Left ventricle myocardium inferior (tissue), 1 donor: Measurements from ENCODE around the gene GSE1. TPM values are rescaled to one million over a fixed set of nuclear protein-coding genes. Genes with fewer than 3 reads are reported as not detected.
A peak's percentile ranks its signal among the peaks of the same experiment; 100 is the strongest.

ENCODE experiments used
- DNase-seq: peaks from one replicate; pipeline ENCODE4 v3.0.0-alpha.2; 2020
- H3K27ac ChIP-seq: fragments of 200-600 bp; replicated peaks from 2 replicates; pipeline ENCODE4 v1.8.0; 2021
- H3K27me3 ChIP-seq: fragments of 200-600 bp; 2 replicates; pipeline ENCODE4 v1.8.0; 2021; ENCODE audit warnings: low read depth
- H3K36me3 ChIP-seq: fragments of 200-600 bp; 2 replicates; pipeline ENCODE4 v1.8.0; 2021
- H3K4me1 ChIP-seq: fragments of 200-600 bp; 2 replicates; pipeline ENCODE4 v1.8.0; 2021
- H3K4me3 ChIP-seq: fragments of 200-600 bp; 2 replicates; pipeline ENCODE4 v1.8.0; 2021; ENCODE audit warnings: mild to moderate bottlenecking, moderate library complexity
- H3K9me3 ChIP-seq: fragments of 200-600 bp; replicated peaks from 2 replicates; pipeline ENCODE4 v1.8.0; 2021
- CTCF ChIP-seq: fragments of 200-600 bp; IDR thresholded peaks from 2 replicates; pipeline ENCODE4 v1.8.0; 2021; ENCODE audit warnings: antibody characterized with exemption, mild to moderate bottlenecking, borderline replicate concordance
- intact Hi-C: fragments of 100-400 bp; cut with micrococcal nuclease; formaldehyde crosslinking; loops from one replicate; pipeline ENCODE4 v1.11.0; 2022
- total RNA-seq: library from RNA; stranded (reverse); fragmentation: NEBNext Ultra II Directional; extraction: Animal tissue kit (Norgen Biotek cat#: 25700); gene quantifications from one replicate; pipeline ENCODE4 v1.2.1, GENCODE V29; 2021
- donor health status: DM: no; HTN: yes; CAD: no; lungs with severe emphysema.

Gene GSE1
- total RNA-seq, 1 donor from 2014 or later = 34.2 TPM

- H3K27ac ChIP-seq = no peak overlapping the region
- H3K36me3 ChIP-seq = peaks cover 76% of the 10 kb centered on the region
- no peak overlapping the region for H3K4me3 ChIP-seq
- no peaks in the 10 kb centered on the region for H3K9me3 ChIP-seq
- no peak for TF ChIP-seq CTCF
- H3K4me1 ChIP-seq = peaks cover 16% of the 10 kb centered on the region
- no peaks in the 10 kb centered on the region for H3K27me3 ChIP-seq
- no peak for DNase-seq
- intact Hi-C loops = no loop called here
Observed at GRCh38 chr16:85670840-85671239, 57.7 kb downstream of the GSE1 start.

- H3K36me3 ChIP-seq = peaks cover 47% of the 10 kb centered on the region
- H3K9me3 ChIP-seq = no peaks in the 10 kb centered on the region
- no peaks in the 10 kb centered on the region for H3K27me3 ChIP-seq
- H3K4me1 ChIP-seq = peaks cover 22% of the 10 kb centered on the region
- H3K4me3 ChIP-seq = no peak overlapping the region
- TF ChIP-seq CTCF = no peak
- peak overlapping the region; percentile 71 for H3K27ac ChIP-seq
- intact Hi-C loops = no loop called here
- DNase-seq = peak; percentile 60
Observed at GRCh38 chr16:85673529-85674417, 60.7 kb downstream of the GSE1 start.

GRCh38 chr16:85674418-85674755 lies 61.3 kb downstream of the GSE1 start:
- intact Hi-C loops = no loop called here
- peaks cover 22% of the 10 kb centered on the region for H3K4me1 ChIP-seq
- no peak overlapping the region for H3K4me3 ChIP-seq
- DNase-seq = no peak
- H3K36me3 ChIP-seq = peaks cover 41% of the 10 kb centered on the region
- no peaks in the 10 kb centered on the region for H3K27me3 ChIP-seq
- no peaks in the 10 kb centered on the region for H3K9me3 ChIP-seq
- peak overlapping the region; percentile 71 for H3K27ac ChIP-seq
- no peak for TF ChIP-seq CTCF

- H3K4me3 ChIP-seq = no peak overlapping the region
- TF ChIP-seq CTCF = no peak
- H3K36me3 ChIP-seq = peaks cover 37% of the 10 kb centered on the region
- no peak for DNase-seq
- no peaks in the 10 kb centered on the region for H3K9me3 ChIP-seq
- H3K27ac ChIP-seq = peak overlapping the region; percentile 71
- intact Hi-C loops = no loop called here
- no peaks in the 10 kb centered on the region for H3K27me3 ChIP-seq
- H3K4me1 ChIP-seq = peaks cover 22% of the 10 kb centered on the region
Observed at GRCh38 chr16:85674828-85675227, 61.7 kb downstream of the GSE1 start.

GRCh38 chr16:85675251-85675874 lies 62.2 kb downstream of the GSE1 start:
- no peak for DNase-seq
- TF ChIP-seq CTCF = peak; percentile 49
- H3K27ac ChIP-seq = no peak overlapping the region
- H3K27me3 ChIP-seq = no peaks in the 10 kb centered on the region
- H3K36me3 ChIP-seq = peaks cover 31% of the 10 kb centered on the region
- intact Hi-C loops = no loop called here
- peaks cover 22% of the 10 kb centered on the region for H3K4me1 ChIP-seq
- no peak overlapping the region for H3K4me3 ChIP-seq
- H3K9me3 ChIP-seq = no peaks in the 10 kb centered on the region
